GM12891 (cell line): ENCODE measurements around the gene LGR6.
"Not testable (repeated sequence)": the region's sequence is repeated elsewhere in the genome, so short reads cannot be mapped to it uniquely, and the experiment has no call there.

Source experiments
- DNase-seq: peaks from one replicate; pipeline ENCODE4 v3.0.0; 2011; ENCODE audit warnings: low spot score; ENCODE audit not compliant: insufficient read length
- FAIRE-seq: peaks from 2 replicates; lab custom pipeline; 2011; peaks lifted over from hg19 to GRCh38; lab: Jason Lieb, UNC
- PAX5 ChIP-seq: IDR thresholded peaks from 2 replicates; pipeline ENCODE4 v1.6.1; 2011; ENCODE audit warnings: low read length, moderate library complexity, mild to moderate bottlenecking; ENCODE audit not compliant: insufficient read depth, severe bottlenecking
- POLR2A ChIP-seq: IDR thresholded peaks from 2 replicates; pipeline ENCODE4 v1.6.1; 2011; ENCODE audit warnings: low read depth, low read length, control low read depth
- POLR2AphosphoS5 ChIP-seq: IDR thresholded peaks from 2 replicates; pipeline ENCODE4 v1.6.1; 2011; ENCODE audit warnings: low read depth, low read length, control low read depth
- POU2F2 ChIP-seq: IDR thresholded peaks from 2 replicates; pipeline ENCODE4 v1.6.1; 2011; ENCODE audit warnings: low read depth, mild to moderate bottlenecking, control low read depth, low read length, moderate library complexity
- SPI1 ChIP-seq: IDR thresholded peaks from 2 replicates; pipeline ENCODE4 v1.6.1; 2011; ENCODE audit warnings: low read depth, low read length, control low read depth
- TAF1 ChIP-seq: IDR thresholded peaks from 2 replicates; pipeline ENCODE4 v1.6.1; 2011; ENCODE audit warnings: low read depth, low read length, control low read depth

Gene LGR6

DNA sequence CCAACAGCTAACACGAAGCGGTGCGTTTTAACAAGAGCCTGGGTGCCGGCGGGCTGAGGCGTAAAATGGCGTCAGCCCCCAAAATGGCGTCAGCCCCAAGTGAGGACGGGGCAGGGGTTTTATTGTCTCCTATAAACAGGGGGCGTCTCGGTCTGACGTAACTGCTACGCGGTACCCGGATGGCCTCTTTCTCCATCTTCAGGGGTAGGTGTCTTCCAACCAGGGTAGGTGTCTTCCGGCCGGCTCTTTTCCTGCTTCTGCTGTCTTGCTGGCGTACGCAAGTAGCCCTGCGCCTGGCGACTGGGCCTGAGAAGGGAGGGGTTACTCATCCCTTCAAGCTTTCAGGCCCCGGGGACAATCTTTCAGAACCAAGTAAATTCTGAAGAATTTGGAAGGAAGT lies 45.3 kb downstream of the LGR6 start:
- no peak for FAIRE-seq
- TF ChIP-seq POLR2AphosphoS5 (no peak), PAX5 (no peak), SPI1 (no peak), POLR2A (no peak), POU2F2 (no peak), TAF1 (no peak)
- no peak for DNase-seq

DNA sequence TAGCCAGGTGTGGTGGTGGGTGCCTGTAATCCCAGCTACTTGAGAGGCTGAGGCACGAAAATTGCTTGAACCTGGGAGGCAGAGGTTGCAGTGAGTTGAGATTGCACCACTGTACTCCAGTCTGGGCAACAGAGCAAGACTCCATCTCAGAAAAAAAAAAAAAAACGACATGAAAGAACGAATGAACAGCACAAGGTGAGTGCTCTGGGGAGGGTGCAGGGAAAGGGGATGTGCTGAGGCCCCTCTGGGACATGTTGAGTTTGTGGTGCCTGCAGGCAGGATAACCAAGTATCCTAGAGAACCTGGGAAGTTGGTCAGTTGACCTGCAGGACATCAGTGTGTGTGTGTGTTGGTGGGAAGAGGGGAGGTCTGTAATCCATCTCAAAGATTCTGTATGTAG lies 46.6 kb downstream of the LGR6 start:
- DNase-seq, FAIRE-seq: not testable (repeated sequence)

DNA sequence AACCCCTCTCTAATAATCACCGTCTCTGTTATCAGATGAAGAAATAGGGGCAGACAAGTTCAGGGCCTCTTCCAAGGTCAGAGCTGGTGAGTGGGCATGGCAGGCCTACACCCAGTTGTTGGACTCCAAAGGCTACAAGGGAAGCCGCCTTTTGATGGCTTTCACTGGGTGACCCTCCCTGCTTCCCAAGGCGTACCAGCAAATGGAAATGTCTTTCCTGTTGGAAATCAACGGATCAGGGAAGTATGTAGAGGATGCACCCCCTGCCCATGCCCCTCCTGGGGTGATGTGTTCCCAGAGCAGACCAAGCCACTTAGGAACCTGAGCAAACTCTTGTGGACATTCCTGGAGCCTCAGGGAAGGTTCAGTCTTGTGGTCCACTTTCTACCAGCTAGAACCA lies 47.4 kb downstream of the LGR6 start:
- DNase-seq = no peak
- TF ChIP-seq POU2F2 (no peak), PAX5 (no peak), SPI1 (no peak), TAF1 (no peak), POLR2A (no peak), POLR2AphosphoS5 (no peak)
- FAIRE-seq = no peak

DNA sequence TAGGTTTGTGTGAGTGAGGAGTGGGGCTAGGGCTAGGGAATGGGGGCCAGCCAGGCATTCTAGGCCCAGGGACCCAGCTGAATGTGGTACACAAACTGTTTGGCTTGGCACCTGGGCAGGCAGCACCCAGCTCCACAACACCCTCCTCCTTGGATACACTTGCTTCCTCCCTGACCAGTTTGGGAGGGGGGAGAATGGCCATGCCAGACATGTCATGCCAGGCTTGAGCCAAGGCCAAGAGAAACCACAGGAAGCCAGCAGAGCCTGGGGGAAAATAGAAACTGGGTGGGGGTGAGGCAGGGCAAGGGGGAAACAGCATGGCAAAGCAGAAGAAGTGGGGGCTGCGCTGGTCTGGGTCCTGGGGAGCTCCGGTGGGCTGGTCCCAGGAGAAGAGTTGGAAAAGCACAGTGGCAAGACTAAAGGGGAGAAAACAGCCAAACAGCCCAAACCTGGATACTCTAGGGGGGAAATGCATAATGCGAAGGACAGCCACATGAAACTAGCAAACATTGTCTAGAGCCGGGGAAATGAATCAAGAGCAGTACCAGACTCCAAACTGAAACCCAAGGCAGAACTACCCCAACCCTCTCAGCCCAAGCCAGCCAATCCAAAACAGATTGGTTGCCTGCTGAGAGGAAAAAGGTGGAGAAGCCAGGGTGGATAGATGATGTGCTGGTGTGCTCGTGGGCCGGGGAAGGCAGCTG lies 47.9 kb downstream of the LGR6 start:
- DNase-seq (no peak), FAIRE-seq (no peak)
- TF ChIP-seq POU2F2 (no peak), TAF1 (no peak)

DNA sequence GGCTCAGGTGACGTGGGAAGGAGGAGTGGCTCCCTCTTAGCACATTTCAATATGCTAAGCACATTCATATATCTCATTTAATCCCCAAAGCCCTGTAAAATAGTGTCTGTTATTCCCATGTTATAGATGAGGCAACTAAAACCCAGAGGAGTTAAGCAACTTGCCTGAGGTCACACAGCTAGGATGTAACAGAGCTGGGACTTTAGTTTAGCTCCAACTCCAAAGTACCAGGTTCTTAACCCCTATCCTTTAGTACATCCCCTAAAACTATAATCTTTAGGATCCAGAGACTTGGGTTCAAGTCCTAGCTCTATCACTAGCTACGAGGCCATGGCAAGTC lies 48.5 kb downstream of the LGR6 start:
- no peak for FAIRE-seq
- no peak for DNase-seq
- TF ChIP-seq POU2F2 (no peak), TAF1 (no peak), POLR2A (no peak), PAX5 (no peak), SPI1 (no peak), POLR2AphosphoS5 (no peak)

DNA sequence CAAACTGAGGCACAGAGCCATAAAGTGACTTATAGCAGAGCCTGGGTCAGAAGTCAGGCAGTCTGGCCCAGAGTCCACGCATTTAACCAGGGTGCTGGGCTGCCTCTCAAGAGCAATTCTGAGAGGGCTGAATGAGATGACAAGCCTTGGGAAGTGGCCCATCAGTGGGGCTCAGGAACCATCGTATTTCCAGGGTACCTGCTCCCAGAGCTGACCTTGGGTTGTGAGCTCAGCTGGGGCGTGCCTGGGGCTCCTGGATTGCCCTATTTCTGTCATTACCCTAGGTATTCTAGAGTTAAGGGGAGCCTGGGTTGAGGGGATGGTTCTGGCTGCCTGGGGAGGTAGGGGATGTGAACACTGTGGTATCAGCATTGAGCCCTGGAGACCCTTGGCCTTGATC lies 49.4 kb downstream of the LGR6 start:
- DNase-seq = no peak
- no peak for FAIRE-seq
- TF ChIP-seq TAF1 = no peak
- no peak for TF ChIP-seq POU2F2
- no peak for TF ChIP-seq SPI1
- TF ChIP-seq POLR2A = no peak
- no peak for TF ChIP-seq PAX5
- no peak for TF ChIP-seq POLR2AphosphoS5

DNA sequence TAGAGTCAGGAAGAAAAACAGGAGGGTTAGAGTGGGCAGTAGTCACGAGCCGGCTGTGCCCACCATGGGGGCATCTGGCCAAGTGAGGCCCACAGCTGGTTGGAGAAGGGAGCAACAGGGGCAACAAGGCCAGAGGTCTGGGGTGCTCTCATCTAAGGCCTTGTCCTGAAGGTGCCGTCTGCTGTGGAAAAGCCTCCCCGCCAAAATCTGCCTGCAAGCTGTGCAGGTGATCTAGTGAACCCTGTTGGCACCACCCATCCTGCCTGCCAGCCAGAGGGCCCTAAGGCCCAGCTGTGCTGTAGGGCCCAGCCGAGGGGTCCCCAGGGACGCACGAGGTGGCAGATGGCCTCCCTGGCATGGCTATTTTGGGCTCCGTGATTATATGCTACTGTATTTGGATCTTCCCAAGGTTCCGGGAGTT lies 51.3 kb downstream of the LGR6 start:
- FAIRE-seq = no peak
- TF ChIP-seq POU2F2 = no peak
- TF ChIP-seq POLR2A = no peak
- TF ChIP-seq POLR2AphosphoS5 = no peak
- TF ChIP-seq TAF1 = no peak
- no peak for TF ChIP-seq PAX5
- TF ChIP-seq SPI1 = no peak
- no peak for DNase-seq

DNA sequence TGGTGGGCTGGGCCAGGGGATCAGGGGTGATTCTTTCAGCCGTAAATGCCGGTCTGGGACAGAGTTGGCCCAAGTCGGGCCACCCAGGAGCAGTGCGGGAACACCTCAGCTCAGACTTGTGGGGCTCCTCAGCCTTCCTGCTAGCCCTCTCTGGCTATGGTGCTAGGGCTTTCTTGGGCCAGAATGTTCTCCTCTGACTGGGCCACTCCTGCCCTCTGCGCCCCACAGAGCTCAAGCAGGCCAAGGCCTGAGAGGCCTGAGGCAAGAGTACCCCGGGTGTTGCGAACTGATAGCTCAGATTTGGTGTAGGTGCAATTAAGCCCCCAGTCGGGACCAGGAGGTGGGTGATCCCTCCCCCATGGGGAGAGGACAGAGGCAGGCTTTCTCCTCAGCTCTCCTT lies 51.8 kb downstream of the LGR6 start:
- DNase-seq (no peak), FAIRE-seq (no peak)
- TF ChIP-seq POU2F2 (no peak), POLR2AphosphoS5 (no peak), POLR2A (no peak), SPI1 (no peak), TAF1 (no peak)

DNA sequence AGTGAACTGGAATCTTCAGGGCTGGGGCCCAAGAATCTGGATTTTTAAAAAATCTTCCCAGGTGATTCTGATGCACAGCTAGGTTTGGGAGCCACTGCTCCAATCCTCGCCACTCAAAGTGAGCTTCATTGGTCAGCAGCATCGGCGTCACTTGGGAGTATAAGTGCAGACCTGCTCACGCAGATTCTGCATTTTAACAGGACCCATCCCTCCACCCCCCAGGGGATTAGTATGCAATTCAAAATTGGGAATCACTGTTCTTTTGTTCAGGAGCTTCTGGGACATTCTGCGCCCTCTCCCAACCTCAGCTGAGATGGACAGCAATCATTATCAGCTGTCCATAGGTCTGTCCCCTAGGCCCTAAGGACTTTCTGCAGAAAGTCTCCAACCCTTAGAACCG lies 53.5 kb downstream of the LGR6 start:
- FAIRE-seq = no peak
- TF ChIP-seq TAF1 (no peak), POLR2AphosphoS5 (no peak), PAX5 (no peak), POU2F2 (no peak), POLR2A (no peak), SPI1 (no peak)

DNA sequence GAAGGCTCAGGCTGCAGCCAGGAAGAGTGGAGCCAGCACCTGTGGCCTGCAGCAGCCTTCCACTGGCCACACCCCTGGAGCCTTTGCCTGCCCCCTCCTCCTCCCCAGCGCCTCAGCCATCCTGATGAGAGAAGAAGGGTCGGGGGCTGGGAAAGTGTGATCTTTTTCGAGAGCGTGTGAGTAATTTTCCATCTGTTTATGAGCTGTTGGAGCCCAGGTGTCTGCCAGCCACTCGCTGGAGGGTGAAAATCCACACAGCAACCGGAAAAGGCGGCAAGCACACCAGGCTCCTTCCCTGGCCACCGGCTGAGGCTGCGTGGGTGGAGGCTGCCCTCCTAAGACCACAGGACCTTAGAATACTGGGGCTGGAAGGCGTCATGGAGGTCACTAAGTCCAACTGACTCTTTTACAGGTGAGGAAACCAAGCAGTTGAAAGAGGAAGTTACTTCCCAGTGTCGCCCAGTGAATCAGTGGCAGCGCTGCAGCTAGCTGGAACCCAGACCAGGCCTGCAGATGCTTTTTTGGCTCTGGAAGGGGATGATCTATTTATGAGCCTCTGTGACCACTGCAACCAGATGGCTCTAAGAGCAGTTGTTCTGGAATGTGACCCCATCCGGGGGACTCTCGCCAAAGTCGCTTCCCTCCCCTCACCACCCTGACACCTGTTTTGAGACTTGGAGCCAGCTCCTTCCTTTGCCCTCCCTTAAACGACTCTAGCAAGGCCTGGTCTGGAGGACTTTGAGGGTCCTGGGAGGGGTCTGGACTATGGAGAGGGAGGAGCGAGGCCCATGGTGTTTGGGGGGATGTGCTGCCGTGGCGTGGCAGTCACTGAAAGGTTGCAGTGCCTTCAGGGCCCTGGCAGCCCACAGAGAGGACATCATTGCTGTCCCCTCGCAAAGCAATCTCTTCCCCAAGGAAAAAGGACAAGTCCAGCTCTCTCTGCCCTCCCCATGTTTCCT lies 54.5 kb downstream of the LGR6 start:
- FAIRE-seq = no peak
- TF ChIP-seq TAF1 = no peak
- no peak for TF ChIP-seq SPI1
- TF ChIP-seq POU2F2 = no peak
- TF ChIP-seq PAX5 = no peak
- DNase-seq = no peak

More for the DNA sequence above, 53.5 kb downstream of the LGR6 start:
- no peak for DNase-seq
